NT2/D1 (cell line): ENCODE results near the gene SRGAP1.

Experiments
- DNase-seq: peaks from one replicate; pipeline ENCODE4 v3.0.0-alpha.2; 2011; ENCODE audit warnings: low read depth, low spot score
- H3K27me3 ChIP-seq: 2 replicates; pipeline ENCODE4 v1.6.0; 2011; ENCODE audit warnings: mild to moderate bottlenecking; ENCODE audit not compliant: insufficient read length, insufficient read depth
- H3K36me3 ChIP-seq: 2 replicates; pipeline ENCODE4 v1.6.1; 2011; ENCODE audit warnings: mild to moderate bottlenecking, low read length, mixed read lengths; ENCODE audit not compliant: insufficient read depth, insufficient read length
- H3K4me1 ChIP-seq: 2 replicates; pipeline ENCODE4 v1.5.1; 2011; ENCODE audit not compliant: insufficient read depth, insufficient read length
- H3K4me3 ChIP-seq: 2 replicates; pipeline ENCODE4 v1.5.1; 2011; ENCODE audit warnings: low read depth; ENCODE audit not compliant: insufficient read length
- H3K9ac ChIP-seq: 2 replicates; pipeline ENCODE4 v1.6.0; 2011; ENCODE audit warnings: low read depth; ENCODE audit not compliant: insufficient read length
- H3K9me3 ChIP-seq: 2 replicates; pipeline ENCODE4 v1.5.1; 2011; ENCODE audit warnings: mild to moderate bottlenecking, low read length; ENCODE audit not compliant: insufficient read depth
- SUZ12 ChIP-seq: IDR thresholded peaks from 2 replicates; pipeline ENCODE4 v1.6.1; 2011; ENCODE audit not compliant: insufficient read length, insufficient read depth; ENCODE audit errors: extremely low read depth
- YY1 ChIP-seq: IDR thresholded peaks from 2 replicates; pipeline ENCODE4 v1.6.1; 2011; ENCODE audit not compliant: insufficient read length, insufficient read depth
- ZNF274 ChIP-seq: IDR thresholded peaks from 2 replicates; pipeline ENCODE4 v1.6.1; 2011; ENCODE audit warnings: mild to moderate bottlenecking, low read depth, low read length

The SRGAP1 gene

DNA sequence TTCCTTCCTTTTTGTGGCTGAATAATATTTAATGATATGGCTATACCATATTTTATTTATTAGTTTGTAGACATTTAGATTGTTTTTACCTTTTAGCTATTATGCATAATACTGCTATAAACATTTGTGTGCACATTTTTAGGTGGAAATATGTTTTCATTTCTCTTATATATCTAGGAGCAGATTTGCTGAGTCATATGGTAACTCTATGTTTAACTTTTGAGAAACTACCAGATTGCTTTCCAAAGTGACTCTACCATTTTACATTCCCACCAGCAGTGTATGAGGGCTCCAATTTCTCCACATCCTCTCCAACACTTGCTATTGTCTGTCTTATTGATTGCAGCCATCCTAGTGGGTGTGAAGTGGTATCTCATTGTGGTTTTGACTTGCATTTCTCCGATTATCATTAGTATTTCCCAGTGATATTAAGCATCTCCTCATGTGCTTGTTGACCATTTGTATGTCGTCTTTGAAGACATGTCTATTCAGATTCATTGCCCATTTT lies 217.4 kb downstream of the SRGAP1 start:
- no peak overlapping the region for H3K4me3 ChIP-seq
- no peak for DNase-seq
- TF ChIP-seq YY1 (no peak), SUZ12 (no peak), ZNF274 (no peak)
- no peak overlapping the region for H3K9ac ChIP-seq
- no peaks in the 10 kb centered on the region for H3K4me1 ChIP-seq
- no peaks in the 10 kb centered on the region for H3K27me3 ChIP-seq
- no peaks in the 10 kb centered on the region for H3K9me3 ChIP-seq
- H3K36me3 ChIP-seq = peaks cover 7% of the 10 kb centered on the region

DNA sequence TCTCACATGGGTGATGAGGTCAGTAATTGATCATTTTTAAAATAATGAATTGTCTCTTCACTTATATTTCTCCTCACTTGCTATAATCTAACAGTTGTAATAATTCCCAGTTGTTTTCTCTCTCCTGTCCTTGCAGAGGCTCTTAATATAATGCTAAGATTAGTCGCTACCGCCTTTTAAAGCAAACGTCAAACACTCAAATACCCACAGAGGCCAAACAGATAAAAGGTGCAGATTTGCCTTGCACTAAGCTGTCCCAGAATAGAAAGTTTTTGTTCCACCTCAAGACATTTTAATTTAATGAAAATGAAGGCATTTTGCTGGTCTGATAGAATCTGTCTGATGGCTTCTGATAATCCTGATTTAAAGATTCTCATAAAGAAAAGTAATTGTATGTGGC lies 218.6 kb downstream of the SRGAP1 start:
- Histone ChIP-seq H3K9me3 (no peaks in the 10 kb centered on the region), H3K9ac (no peak overlapping the region), H3K27me3 (no peaks in the 10 kb centered on the region), H3K36me3 (peaks cover 7% of the 10 kb centered on the region), H3K4me1 (no peaks in the 10 kb centered on the region), H3K4me3 (no peak overlapping the region)
- no peak for DNase-seq
- TF ChIP-seq ZNF274 (no peak), SUZ12 (no peak), YY1 (no peak)

DNA sequence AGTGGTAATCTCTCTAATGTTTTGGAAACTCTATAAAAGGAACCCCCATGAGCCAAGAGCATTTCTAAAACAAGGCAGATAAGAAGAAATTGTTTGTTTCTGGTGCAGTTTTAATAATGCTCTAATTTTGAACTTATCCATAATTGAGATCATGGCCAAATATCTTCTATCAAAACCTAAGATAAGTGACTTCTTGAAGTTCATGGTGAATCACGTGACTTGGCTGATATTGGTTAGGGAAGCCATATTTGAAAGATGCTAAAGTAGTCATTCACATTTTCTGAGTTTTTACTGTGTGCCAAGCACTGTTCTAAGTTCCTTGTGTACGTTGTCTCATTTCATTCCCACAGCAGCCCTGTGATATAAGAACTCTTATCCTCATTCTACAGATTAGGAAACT lies 219.7 kb downstream of the SRGAP1 start:
- no peak for TF ChIP-seq ZNF274
- no peak for TF ChIP-seq YY1
- no peak for TF ChIP-seq SUZ12
- no peaks in the 10 kb centered on the region for H3K4me1 ChIP-seq
- no peak overlapping the region for H3K4me3 ChIP-seq
- no peak for DNase-seq
- no peaks in the 10 kb centered on the region for H3K27me3 ChIP-seq
- no peak overlapping the region for H3K9ac ChIP-seq
- no peaks in the 10 kb centered on the region for H3K9me3 ChIP-seq
- H3K36me3 ChIP-seq = peaks cover 7% of the 10 kb centered on the region

DNA sequence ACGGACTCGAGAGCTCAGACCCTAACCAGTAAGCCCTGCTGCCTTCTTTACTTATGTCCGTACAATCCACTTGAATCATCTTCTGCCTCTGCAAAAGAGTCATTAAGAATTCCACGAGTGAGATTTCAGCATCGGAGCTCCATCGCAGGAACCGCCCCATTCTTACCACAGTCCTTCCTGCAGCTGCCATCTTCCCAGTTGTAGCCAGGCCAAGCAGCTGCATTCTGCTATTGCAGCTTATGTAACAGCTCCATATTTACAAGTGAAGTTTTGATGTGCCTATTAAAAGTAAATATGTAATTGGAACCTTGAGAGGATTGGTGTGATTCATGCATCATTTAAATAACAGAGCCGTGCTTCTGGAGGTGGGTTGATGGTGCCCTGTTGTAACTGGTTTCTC lies 220.2 kb downstream of the SRGAP1 start:
- H3K9me3 ChIP-seq = no peaks in the 10 kb centered on the region
- H3K4me3 ChIP-seq = no peak overlapping the region
- no peaks in the 10 kb centered on the region for H3K27me3 ChIP-seq
- TF ChIP-seq SUZ12 (no peak), ZNF274 (no peak), YY1 (no peak)
- no peak for DNase-seq
- no peak overlapping the region for H3K9ac ChIP-seq
- H3K36me3 ChIP-seq = peaks cover 7% of the 10 kb centered on the region
- H3K4me1 ChIP-seq = no peaks in the 10 kb centered on the region

DNA sequence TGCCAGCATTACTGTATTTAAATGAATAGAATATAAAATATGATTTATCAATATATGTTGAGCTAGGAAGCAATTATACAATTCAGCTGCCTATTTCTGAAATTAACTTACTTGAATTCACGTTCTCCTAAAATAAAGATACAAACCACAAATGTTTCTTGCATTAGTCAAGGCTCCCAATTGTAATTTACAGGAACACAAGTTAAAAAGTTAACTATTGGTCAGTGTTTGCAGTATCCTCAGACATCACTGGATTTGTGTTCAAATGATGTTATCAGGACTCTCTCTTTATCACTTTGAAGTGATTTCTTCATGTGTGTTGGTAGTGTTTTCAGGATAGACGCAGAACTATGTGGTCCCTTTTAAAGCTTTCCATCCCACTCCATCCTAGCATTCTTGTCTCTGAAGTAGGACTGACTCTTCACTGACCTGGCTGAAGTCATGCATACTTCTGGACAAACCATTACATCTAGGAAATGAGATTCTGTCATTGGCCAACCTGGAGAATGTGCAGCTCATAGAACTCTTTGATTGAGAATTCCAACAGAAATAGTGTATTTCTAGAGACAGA lies 221.5 kb downstream of the SRGAP1 start:
- Histone ChIP-seq H3K27me3 (no peaks in the 10 kb centered on the region), H3K4me3 (no peak overlapping the region), H3K9me3 (no peaks in the 10 kb centered on the region), H3K4me1 (no peaks in the 10 kb centered on the region), H3K36me3 (peaks cover 7% of the 10 kb centered on the region), H3K9ac (no peak overlapping the region)
- DNase-seq = no peak
- no peak for TF ChIP-seq ZNF274
- TF ChIP-seq SUZ12 = no peak
- TF ChIP-seq YY1 = no peak

DNA sequence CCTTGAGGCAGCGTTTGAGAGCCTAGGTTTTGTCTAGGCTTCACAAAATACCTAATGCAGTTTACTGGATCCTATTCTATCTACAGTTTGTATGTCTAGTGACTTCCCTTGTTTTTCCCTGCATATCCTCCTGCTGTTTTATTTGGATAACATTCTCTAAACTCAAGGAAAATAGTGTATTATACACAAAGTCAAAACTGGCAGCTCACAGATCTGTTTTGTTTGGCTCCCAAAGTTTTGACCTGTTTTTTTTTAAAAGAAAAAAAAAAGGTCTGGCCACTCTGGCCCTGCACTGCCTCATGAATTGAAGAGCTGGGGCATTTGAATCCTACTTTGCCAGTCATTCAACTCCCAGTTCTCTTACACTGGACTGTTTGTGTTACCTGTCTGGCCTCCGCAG lies 222.3 kb downstream of the SRGAP1 start:
- H3K4me1 ChIP-seq = no peaks in the 10 kb centered on the region
- no peak overlapping the region for H3K4me3 ChIP-seq
- H3K9ac ChIP-seq = no peak overlapping the region
- H3K9me3 ChIP-seq = no peaks in the 10 kb centered on the region
- TF ChIP-seq SUZ12 (no peak), ZNF274 (no peak), YY1 (no peak)
- H3K27me3 ChIP-seq = no peaks in the 10 kb centered on the region
- H3K36me3 ChIP-seq = peaks cover 7% of the 10 kb centered on the region
- no peak for DNase-seq

DNA sequence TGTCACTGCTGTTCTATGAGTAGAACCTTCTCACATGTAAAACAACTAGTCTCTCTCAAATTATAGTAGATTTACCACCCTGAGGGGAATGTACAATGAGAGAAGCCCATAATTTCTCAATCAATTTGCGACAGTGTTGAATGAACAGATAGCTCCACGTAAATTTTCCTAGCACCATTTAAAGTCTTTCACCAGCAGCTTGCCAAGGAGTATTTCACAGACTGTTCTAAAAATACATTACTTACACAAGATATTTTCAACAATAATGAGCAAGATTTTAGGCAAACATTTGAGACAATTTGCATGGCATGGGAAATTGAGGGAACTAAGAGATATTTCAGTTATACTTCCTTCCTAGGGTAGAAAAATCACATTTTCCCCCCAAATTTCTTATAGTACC lies 226.0 kb downstream of the SRGAP1 start:
- Histone ChIP-seq H3K36me3 (no peaks in the 10 kb centered on the region), H3K4me3 (no peak overlapping the region), H3K4me1 (no peaks in the 10 kb centered on the region), H3K27me3 (no peaks in the 10 kb centered on the region), H3K9ac (no peak overlapping the region), H3K9me3 (peaks cover 9% of the 10 kb centered on the region; the same call in 1 of the 2 replicates)
- TF ChIP-seq YY1 (no peak), ZNF274 (no peak), SUZ12 (no peak)
- DNase-seq = no peak
